ENCODE data around the gene AK5.

Gene AK5

GRCh38 chr1:77584884-77585283 is 303.1 kb downstream of the AK5 start:
- H3K27ac ChIP-seq = no peak overlapping the region
- no peak for TF ChIP-seq ZFX (IDR thresholded peaks at IDR 0.05; ENCODE audit: borderline replicate concordance)
- no peak for TF ChIP-seq CTCF (IDR thresholded peaks at IDR 0.05)

- no peak for TF ChIP-seq CTCF (IDR thresholded peaks at IDR 0.05)
- TF ChIP-seq ZFX (IDR thresholded peaks at IDR 0.05; ENCODE audit: borderline replicate concordance) = no peak
- H3K27ac ChIP-seq = no peak overlapping the region
Measured at GRCh38 chr1:77585610-77586314, 303.9 kb downstream of the AK5 start.

- TF ChIP-seq ZFX (IDR thresholded peaks at IDR 0.05; ENCODE audit: borderline replicate concordance) (no peak), CTCF (IDR thresholded peaks at IDR 0.05) (no peak)
- no peak overlapping the region for H3K27ac ChIP-seq
Measured at GRCh38 chr1:77589231-77589630, 307.4 kb downstream of the AK5 start.

- TF ChIP-seq CTCF (IDR thresholded peaks at IDR 0.05) (no peak), ZFX (IDR thresholded peaks at IDR 0.05; ENCODE audit: borderline replicate concordance) (no peak)
- no peak overlapping the region for H3K27ac ChIP-seq
Measured at GRCh38 chr1:77590651-77591050, 308.8 kb downstream of the AK5 start.

- TF ChIP-seq ZFX (IDR thresholded peaks at IDR 0.05; ENCODE audit: borderline replicate concordance) (no peak), CTCF (IDR thresholded peaks at IDR 0.05) (no peak)
- no peak overlapping the region for H3K27ac ChIP-seq
Measured at GRCh38 chr1:77592906-77593305, 311.1 kb downstream of the AK5 start.

GRCh38 chr1:77594366-77595112 is 312.7 kb downstream of the AK5 start:
- no peak overlapping the region for H3K27ac ChIP-seq
- TF ChIP-seq CTCF (IDR thresholded peaks at IDR 0.05) (no peak), ZFX (IDR thresholded peaks at IDR 0.05; ENCODE audit: borderline replicate concordance) (no peak)

GRCh38 chr1:77597310-77597709 is 315.5 kb downstream of the AK5 start:
- H3K27ac ChIP-seq = no peak overlapping the region
- TF ChIP-seq CTCF (IDR thresholded peaks at IDR 0.05) (no peak), ZFX (IDR thresholded peaks at IDR 0.05; ENCODE audit: borderline replicate concordance) (no peak)

Measured in 22Rv1 (cell line).